K562 (cell line): ENCODE data around the gene ARL16. TPM values are rescaled to one million over a fixed set of nuclear protein-coding genes. Genes with fewer than 3 reads are reported as not detected.

ENCODE experiments used
- ATF6 ChIP-seq: sonication (generic); formaldehyde crosslinking; IDR thresholded peaks from 2 replicates; pipeline ENCODE4 v1.4.0; 2020; ENCODE audit warnings: mild to moderate bottlenecking, missing genetic modification reagents
- BRF2 ChIP-seq: IDR thresholded peaks from 3 replicates; pipeline ENCODE4 v1.6.1; 2011; ENCODE audit warnings: borderline replicate concordance, mild to moderate bottlenecking; ENCODE audit not compliant: insufficient read length, insufficient read depth
- C11orf30 ChIP-seq: fragments of 450-650 bp; IDR thresholded peaks from 2 replicates; pipeline ENCODE4 v1.6.1; 2016; ENCODE audit warnings: low read depth, mild to moderate bottlenecking
- KDM5B ChIP-seq: fragments of 200-600 bp; sonication (generic); IDR thresholded peaks from 2 replicates; pipeline ENCODE4 v1.6.1; 2012; ENCODE audit warnings: low read depth, mild to moderate bottlenecking, moderate library complexity, low read length, control low read depth, inconsistent platforms; ENCODE audit not compliant: insufficient replicate concordance
- MITF ChIP-seq: IDR thresholded peaks from 2 replicates; pipeline ENCODE4 v1.6.1; 2014; ENCODE audit warnings: antibody characterized with exemption
- NBN ChIP-seq: fragments of 450-650 bp; IDR thresholded peaks from 2 replicates; pipeline ENCODE4 v1.6.1; 2016; ENCODE audit warnings: low read depth, mild to moderate bottlenecking
- RBFOX2 ChIP-seq: fragments of 200-400 bp; formaldehyde crosslinking; IDR thresholded peaks from 2 replicates; pipeline ENCODE4 v1.6.1; 2017; ENCODE audit warnings: low read depth, mild to moderate bottlenecking, low read length, moderate library complexity
- SMAD3 ChIP-seq: fragments of 450-650 bp; formaldehyde crosslinking; conservative IDR thresholded peaks from 2 replicates; pipeline ENCODE4 v1.4.0; 2020; ENCODE audit warnings: mild to moderate bottlenecking
- SREBF1 ChIP-seq: fragments of 150-350 bp; IDR thresholded peaks from 2 replicates; pipeline ENCODE4 v1.6.1; 2014; ENCODE audit warnings: antibody characterized with exemption, low read depth, low read length, borderline replicate concordance
- TAF1 ChIP-seq: IDR thresholded peaks from 2 replicates; pipeline ENCODE4 v1.6.1; 2011; ENCODE audit warnings: mild to moderate bottlenecking, low read length, moderate library complexity; ENCODE audit not compliant: insufficient read depth, control insufficient read depth, severe bottlenecking; ENCODE audit errors: extremely low read depth
- THAP7 ChIP-seq: fragments of 250-450 bp; sonication (Bioruptor Pico); IDR thresholded peaks from 2 replicates; pipeline ENCODE4 v1.5.0; 2021
- TSC22D4 ChIP-seq: fragments of 450-650 bp; IDR thresholded peaks from 2 replicates; pipeline ENCODE4 v1.6.1; 2016; ENCODE audit warnings: missing genetic modification characterization, missing biosample characterization, control low read depth
- ZBED1 ChIP-seq: IDR thresholded peaks from 2 replicates; pipeline ENCODE4 v1.6.1; 2014
- ZNF146 ChIP-seq: IDR thresholded peaks from one replicate; pipeline ENCODE4 v1.6.1; 2018; ENCODE audit warnings: missing compliant biosample characterization; ENCODE audit not compliant: unreplicated experiment
- ZNF165 ChIP-seq: fragments of 250-450 bp; sonication (Bioruptor Pico); IDR thresholded peaks from 2 replicates; pipeline ENCODE4 v1.4.0; 2020; ENCODE audit warnings: borderline replicate concordance
- ZNF280A ChIP-seq: fragments of 450-650 bp; IDR thresholded peaks from 2 replicates; pipeline ENCODE4 v1.6.1; 2018; ENCODE audit warnings: mild to moderate bottlenecking, low read depth; ENCODE audit not compliant: partially characterized antibody
- ZNF280B ChIP-seq: fragments of 250-450 bp; sonication (Bioruptor Pico); IDR thresholded peaks from 2 replicates; pipeline ENCODE4 v1.5.1; 2021; ENCODE audit warnings: mild to moderate bottlenecking
- ZNF76 ChIP-seq: fragments of 250-450 bp; sonication (Bioruptor Pico); IDR thresholded peaks from 2 replicates; pipeline ENCODE4 v1.4.0; 2020; ENCODE audit warnings: mild to moderate bottlenecking, moderate library complexity, borderline replicate concordance
- polyA plus RNA-seq, 8 experiments: library from polyadenylated mRNA; depleted of rRNA in 4 of 8; stranded (reverse) in 5 of 8; unstranded in 3 of 8; fragments of >200 nt; fragmentation: Nextera tagmentation in 2 of 8; fragmentation: Illumina TruSeq in 1 of 8; extraction: Ambion mirVana in 2 of 8; extraction: Trizol in 1 of 8; gene quantifications; 2 replicates each; pipeline versions ENCODE4 v1.2.1 to v1.2.3, GENCODE V29; 2011 to 2014; ENCODE audit warnings: inconsistent platforms in 1 of 8, missing spikeins in 1 of 8
- total RNA-seq, 7 experiments: library from RNA; depleted of rRNA in 6 of 7; stranded (reverse); fragments of >200 nt in 6 of 7; fragmentation: Illumina TruSeq in 2 of 7; extraction: Trizol in 2 of 7; gene quantifications; 2 replicates each; pipeline versions ENCODE4 v1.2.1 to v1.2.3, GENCODE V29; 2011 to 2021; ENCODE audit warnings: low replicate concordance in 1 of 7

ARL16 gene
- total and polyA plus RNA-seq, 9 of the 15 experiments (the other 6 are each of a cell fraction or from before 2014, with no cell fraction given), result 5.4 to 32.4 (median 22.6) TPM

GRCh38 chr17:81700353-81701287 lies 17.0 kb upstream of the ARL16 start (continued):
- TF ChIP-seq KDM5B (peak; percentile 1), ZNF76 (CRISPR knock-in tag) (no peak), NBN (no peak), ATF6 (no peak), MITF (no peak), ZNF146 (no peak), BRF2 (no peak), TAF1 (no peak), RBFOX2 (peak; percentile 63), THAP7 (CRISPR knock-in tag) (no peak), SREBF1 (no peak), SMAD3 (CRISPR knock-in tag) (no peak), ZBED1 (no peak), ZNF280B (CRISPR knock-in tag) (no peak), TSC22D4 (tag) (no peak), ZNF280A (no peak), ZNF165 (no peak), C11orf30 (no peak)
